Kidney (tissue), 14 donors: ENCODE measurements around the gene GRB7. TPM values are rescaled to one million over a fixed set of nuclear protein-coding genes. Genes with fewer than 3 reads are reported as not detected.

Source experiments
- DNase-seq, 5 donors: peaks; one replicate each; pipeline ENCODE4 v3.0.0-alpha.2; 2013 to 2020
- FAIRE-seq: peaks from 2 replicates; lab custom pipeline; 2012; peaks lifted over from hg19 to GRCh38; lab: Jason Lieb, UNC
- H3K27ac ChIP-seq, 2 donors: one replicate each; pipeline ENCODE4 v1.7.0; 2013; ENCODE audit warnings: low read depth in 2 of 2, low read length in 2 of 2, inconsistent platforms in 1 of 2
- H3K27me3 ChIP-seq: one replicate; pipeline ENCODE4 v1.7.1; 2013; ENCODE audit warnings: low read length, inconsistent platforms; ENCODE audit not compliant: control insufficient read depth, insufficient read depth
- H3K36me3 ChIP-seq, 3 donors: one replicate each; pipeline versions ENCODE4 v1.7.0 to v1.7.1; 2013; ENCODE audit warnings: low read length in 3 of 3, control low read depth in 1 of 3, inconsistent platforms in 1 of 3; ENCODE audit not compliant: insufficient read depth in 3 of 3, control insufficient read depth in 2 of 3
- H3K4me1 ChIP-seq, 3 donors: one replicate each; pipeline versions ENCODE4 v1.7.0 to v1.7.1; 2013; ENCODE audit warnings: low read length in 3 of 3, inconsistent platforms in 1 of 3, low read depth in 1 of 3; ENCODE audit not compliant: control insufficient read depth in 2 of 3, insufficient read depth in 2 of 3
- H3K4me3 ChIP-seq, 3 donors: one replicate each; pipeline versions ENCODE4 v1.7.0 to v1.8.1; 2013; ENCODE audit warnings: low read length in 3 of 3, control low read depth in 1 of 3, inconsistent platforms in 1 of 3
- H3K9ac ChIP-seq, 3 donors: one replicate each; pipeline versions ENCODE4 v1.7.0 to v1.7.1; 2013; ENCODE audit warnings: low read length in 3 of 3, control low read depth in 1 of 3, inconsistent platforms in 1 of 3
- H3K9me3 ChIP-seq, 3 donors: one replicate each; pipeline versions ENCODE4 v1.7.0 to v1.7.1; 2013; ENCODE audit warnings: low read length in 3 of 3, control low read depth in 1 of 3, inconsistent platforms in 1 of 3; ENCODE audit not compliant: control insufficient read depth in 2 of 3, insufficient read depth in 1 of 3
- intact Hi-C: fragments of 100-400 bp; cut with DNase I; formaldehyde crosslinking; loops from one replicate; pipeline ENCODE4 v1.11.1; 2022
- polyA plus RNA-seq: library from polyadenylated mRNA; stranded (reverse); fragments of 350-450 nt; fragmentation: Illumina TruSeq; extraction: RNeasy Lipid Tissue Mini Kit (QIAGEN cat#74804); gene quantifications from one replicate; pipeline ENCODE4 v1.2.3, GENCODE V29; 2014; ENCODE audit warnings: low read depth, low replicate concordance; ENCODE audit not compliant: insufficient read depth
- total RNA-seq: library from RNA; stranded (reverse); fragmentation: NEBNext Ultra II Directional; extraction: Animal tissue kit (Norgen Biotek cat#: 25700); gene quantifications from one replicate; pipeline ENCODE4 v1.2.1, GENCODE V29; 2021
- TF ChIP-seq, protein P1 (sequence below): IDR thresholded peaks from 3 replicates; pipeline ENCODE4 v1.5.1; 2012; ENCODE audit warnings: mild to moderate bottlenecking, moderate library complexity, borderline replicate concordance; ENCODE audit not compliant: insufficient read depth; ENCODE audit errors: extremely low read depth
- donor health status: control.
- donor health status: control.
- donor health status: control.
- donor health status: control.
- donor health status: control.
- donor health status: DM: yes; HTN: yes; CAD: no.
- donor health status: Normal renal cell carcinoma (clear cell type).

Gene GRB7
- total and polyA plus RNA-seq, 2 donors from 2014 or later: 20.9 to 72.5 TPM

DNA sequence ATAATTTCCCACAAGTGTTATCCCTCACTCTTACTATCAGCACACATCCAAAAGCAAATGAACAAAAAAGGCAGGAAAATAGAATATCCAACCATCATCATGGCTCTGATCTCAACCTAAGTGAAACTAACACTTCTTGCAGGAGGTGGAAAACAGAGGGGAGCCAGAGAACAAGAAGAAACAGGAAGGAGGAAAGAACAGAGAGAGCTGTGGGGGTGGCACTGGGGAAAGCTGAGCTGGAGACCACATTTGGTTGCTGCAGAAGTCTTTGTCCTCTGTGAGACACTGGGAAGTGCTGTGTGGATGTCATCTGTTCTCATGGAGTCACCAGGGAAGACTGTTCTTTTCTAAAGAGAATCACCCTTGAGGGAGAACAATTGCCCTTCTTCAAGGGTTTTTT, 34.7 kb downstream of the GRB7 start:
- DNase-seq: no peak
- no peak overlapping the region for H3K27ac ChIP-seq
- no peaks in the 10 kb centered on the region for H3K9me3 ChIP-seq
- no peak for FAIRE-seq
- no peak overlapping the region for H3K9ac ChIP-seq
- H3K27me3 ChIP-seq: no peaks in the 10 kb centered on the region
- intact Hi-C loops: no loop called here
- H3K36me3 ChIP-seq: no peaks in the 10 kb centered on the region
- H3K4me1 ChIP-seq: no peaks in the 10 kb centered on the region
- no peak overlapping the region for H3K4me3 ChIP-seq
- TF ChIP-seq, protein P1, sequence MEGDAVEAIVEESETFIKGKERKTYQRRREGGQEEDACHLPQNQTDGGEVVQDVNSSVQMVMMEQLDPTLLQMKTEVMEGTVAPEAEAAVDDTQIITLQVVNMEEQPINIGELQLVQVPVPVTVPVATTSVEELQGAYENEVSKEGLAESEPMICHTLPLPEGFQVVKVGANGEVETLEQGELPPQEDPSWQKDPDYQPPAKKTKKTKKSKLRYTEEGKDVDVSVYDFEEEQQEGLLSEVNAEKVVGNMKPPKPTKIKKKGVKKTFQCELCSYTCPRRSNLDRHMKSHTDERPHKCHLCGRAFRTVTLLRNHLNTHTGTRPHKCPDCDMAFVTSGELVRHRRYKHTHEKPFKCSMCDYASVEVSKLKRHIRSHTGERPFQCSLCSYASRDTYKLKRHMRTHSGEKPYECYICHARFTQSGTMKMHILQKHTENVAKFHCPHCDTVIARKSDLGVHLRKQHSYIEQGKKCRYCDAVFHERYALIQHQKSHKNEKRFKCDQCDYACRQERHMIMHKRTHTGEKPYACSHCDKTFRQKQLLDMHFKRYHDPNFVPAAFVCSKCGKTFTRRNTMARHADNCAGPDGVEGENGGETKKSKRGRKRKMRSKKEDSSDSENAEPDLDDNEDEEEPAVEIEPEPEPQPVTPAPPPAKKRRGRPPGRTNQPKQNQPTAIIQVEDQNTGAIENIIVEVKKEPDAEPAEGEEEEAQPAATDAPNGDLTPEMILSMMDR: no peak

DNA sequence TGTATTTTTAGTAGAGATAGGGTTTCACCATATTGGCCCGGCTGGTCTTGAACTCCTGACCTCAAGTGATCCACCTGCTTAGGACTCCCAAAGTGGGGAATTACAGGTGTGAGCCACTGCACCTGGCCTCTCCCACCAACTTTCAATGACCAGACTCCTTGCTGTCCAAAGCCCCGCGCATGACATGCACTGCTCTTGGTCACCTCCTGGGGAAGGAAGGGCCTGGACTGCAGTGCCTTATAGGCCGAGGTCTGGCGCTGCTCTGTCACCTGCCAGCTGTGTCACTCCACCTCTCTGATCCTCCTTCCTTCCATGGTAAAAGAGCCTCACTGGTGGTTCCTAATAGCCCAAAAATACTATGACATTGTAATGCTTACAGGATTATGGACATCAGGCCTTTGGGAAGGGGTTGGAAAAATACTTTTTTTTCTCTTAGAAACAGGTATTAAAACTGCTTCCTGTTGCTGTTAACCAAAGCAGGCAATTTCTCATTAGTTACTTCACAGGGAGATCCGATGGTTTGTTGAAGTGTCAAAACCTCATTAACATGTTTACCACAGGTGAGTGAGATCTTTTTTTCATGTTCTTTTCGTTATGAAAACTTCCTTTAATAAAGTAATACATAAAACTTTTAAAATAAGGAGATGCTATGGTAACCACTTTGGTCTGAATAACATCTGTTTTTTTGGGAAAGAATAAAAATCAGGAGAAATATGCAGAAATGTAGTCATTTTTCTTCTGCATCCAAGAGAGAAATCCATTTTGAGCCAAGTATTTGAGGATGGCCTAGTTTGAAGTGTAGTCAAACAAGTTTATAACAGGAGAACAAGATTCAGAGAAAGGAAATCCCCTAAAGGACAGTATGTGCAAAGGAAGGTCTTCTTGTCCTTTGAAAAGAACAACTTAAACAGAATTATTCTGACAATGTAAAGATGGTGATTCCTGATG, 35.5 kb downstream of the GRB7 start:
- FAIRE-seq: no peak
- no peak overlapping the region for H3K27ac ChIP-seq
- intact Hi-C loops: no loop called here

DNA sequence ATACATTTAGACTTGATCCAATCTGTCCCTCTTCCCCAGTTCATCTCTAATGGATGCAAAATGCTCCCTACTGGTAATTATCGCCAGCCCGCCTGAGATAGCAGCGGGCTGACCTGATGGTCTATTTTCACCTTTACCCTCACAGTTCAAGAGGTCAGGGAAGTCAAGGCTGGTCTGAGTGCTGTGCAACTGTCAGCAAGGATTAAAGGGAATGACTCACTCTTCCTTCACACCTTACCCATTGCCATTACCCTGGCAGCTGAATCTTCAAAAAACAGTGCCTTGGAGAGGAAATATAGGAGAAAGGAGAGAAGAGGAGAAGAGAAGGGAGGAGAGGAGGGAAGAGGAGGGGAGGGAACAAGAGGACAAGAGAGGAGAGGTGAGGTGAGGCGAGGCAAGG, 36.3 kb downstream of the GRB7 start:
- Histone ChIP-seq H3K9me3 (no peaks in the 10 kb centered on the region), H3K4me1 (no peaks in the 10 kb centered on the region), H3K4me3 (no peak overlapping the region), H3K36me3 (no peaks in the 10 kb centered on the region), H3K27ac (no peak overlapping the region), H3K9ac (no peak overlapping the region), H3K27me3 (no peaks in the 10 kb centered on the region)
- intact Hi-C loops: no loop called here
- FAIRE-seq: no peak
- DNase-seq: no peak
- TF ChIP-seq, protein P1: no peak

More for the DNA sequence above, 35.5 kb downstream of the GRB7 start:
- DNase-seq: no peak
- Histone ChIP-seq H3K9me3 (no peaks in the 10 kb centered on the region), H3K9ac (no peak overlapping the region), H3K4me1 (no peaks in the 10 kb centered on the region), H3K27me3 (no peaks in the 10 kb centered on the region), H3K4me3 (no peak overlapping the region), H3K36me3 (no peaks in the 10 kb centered on the region)
- TF ChIP-seq, protein P1: no peak
